ENCODE results near the gene SPATA3. TPM values are rescaled to one million over a fixed set of nuclear protein-coding genes. Genes with fewer than 3 reads are reported as not detected.

Gene SPATA3
- polyA plus RNA-seq: not detected

DNA sequence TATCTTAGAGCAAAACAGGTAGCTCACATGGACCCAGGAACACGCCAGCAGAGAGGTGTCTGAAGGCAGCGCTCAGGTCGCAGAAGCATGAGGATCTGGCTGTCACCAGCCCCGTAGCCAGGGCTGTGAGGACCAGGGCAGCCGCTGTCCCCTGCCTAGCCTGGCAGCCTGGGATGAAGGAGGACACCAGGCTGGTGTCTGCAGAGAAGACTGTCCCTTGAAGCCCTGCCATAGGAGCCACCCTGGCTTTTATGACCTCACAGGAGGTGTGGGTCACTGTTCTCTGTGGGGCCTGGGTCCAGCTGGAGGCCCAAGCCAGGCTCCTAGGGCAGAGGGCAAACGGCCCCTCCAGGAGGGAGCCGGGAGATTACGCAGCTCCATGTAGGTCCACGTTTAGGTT, at the start of gene SPATA3:
Gene SPATA3 (plus strand): TSS at position 301 of the 400 bp plus-strand sequence. CDS start 113 bp downstream, outside the sequence.
- H3K4me3 Mint-ChIP-seq: no peak within 1 kb of the TSS
- H3K4me1 Mint-ChIP-seq: no peaks in the 10 kb centered on the region
- H3K36me3 Mint-ChIP-seq: peaks cover 2% of the 10 kb centered on the region
- peaks cover 1 to 8% (median 4%) of the 10 kb centered on the region in 3 donors for H3K9me3 Mint-ChIP-seq
- H3K27me3 Mint-ChIP-seq: peaks cover 52% of the 10 kb centered on the region
- H3K27ac Mint-ChIP-seq: peak within 1 kb of the TSS in 1 of 3 donors; percentile 50

- peaks cover 14% of the 10 kb centered on the region for H3K27me3 Mint-ChIP-seq
- no peaks in the 10 kb centered on the region for H3K9me3 Mint-ChIP-seq
- peaks cover 15 to 22% (median 22%) of the 10 kb centered on the region in 3 donors for H3K4me1 Mint-ChIP-seq
- H3K36me3 Mint-ChIP-seq: no peaks in the 10 kb centered on the region
- H3K27ac Mint-ChIP-seq: no peak overlapping the region
- H3K4me3 Mint-ChIP-seq: no peak overlapping the region
Observed at GRCh38 chr2:230946429-230947234, 49.3 kb upstream of the SPATA3 start.

DNA sequence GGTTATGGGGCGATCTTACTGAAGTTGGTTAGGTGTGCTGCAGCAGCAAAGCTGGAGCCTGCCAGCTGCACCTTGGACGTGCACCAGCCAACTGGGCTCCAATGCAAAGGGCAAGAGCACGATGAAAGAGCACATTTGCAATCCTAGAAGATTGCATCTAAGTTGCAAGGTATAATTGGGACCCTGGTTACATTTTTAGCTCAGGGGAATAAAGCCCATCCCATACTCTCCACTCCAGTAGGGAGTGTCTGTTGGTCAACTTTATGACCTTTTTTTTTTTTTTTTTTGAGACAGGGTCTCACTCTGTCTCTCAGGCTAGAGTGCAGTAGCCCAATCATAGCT, 48.7 kb upstream of the SPATA3 start:
- Mint-ChIP-seq H3K27me3 (peaks cover 14% of the 10 kb centered on the region), H3K4me3 (no peak overlapping the region), H3K4me1 (peaks cover 15 to 22% (median 22%) of the 10 kb centered on the region in 3 donors)

DNA sequence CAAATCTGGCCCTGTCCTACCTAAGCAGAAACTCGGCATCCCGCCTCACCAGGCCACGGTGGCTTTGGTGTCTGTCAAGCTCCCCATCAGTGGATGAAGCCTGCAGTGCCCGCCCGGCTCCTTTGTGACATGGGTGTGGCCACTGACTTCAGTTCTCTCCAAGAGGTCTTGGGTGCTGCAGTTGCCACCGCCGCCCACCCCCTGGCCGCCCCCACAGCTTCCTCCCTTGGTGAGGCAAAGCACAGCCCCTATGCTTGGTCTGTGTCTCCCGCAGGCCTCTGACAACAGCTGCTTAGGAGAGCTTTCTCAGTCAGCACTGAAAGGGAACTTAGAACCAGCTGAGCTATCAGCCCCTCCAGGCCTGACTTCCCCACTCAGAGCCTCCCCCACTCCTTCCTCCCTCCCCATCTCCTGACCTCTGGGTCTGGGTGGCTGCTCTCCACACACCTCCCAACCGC, 48.0 kb upstream of the SPATA3 start:
- no peaks in the 10 kb centered on the region for H3K9me3 Mint-ChIP-seq
- peaks cover 14% of the 10 kb centered on the region for H3K27me3 Mint-ChIP-seq
- H3K36me3 Mint-ChIP-seq: no peaks in the 10 kb centered on the region
- H3K4me3 Mint-ChIP-seq: peak overlapping the region in 1 of 4 donors; percentile 80
- no peak overlapping the region for H3K27ac Mint-ChIP-seq
- H3K4me1 Mint-ChIP-seq: peaks cover 15 to 22% (median 21%) of the 10 kb centered on the region in 3 donors

More for the DNA sequence above, 48.7 kb upstream of the SPATA3 start:
- H3K9me3 Mint-ChIP-seq: no peaks in the 10 kb centered on the region
- no peaks in the 10 kb centered on the region for H3K36me3 Mint-ChIP-seq
- H3K27ac Mint-ChIP-seq: no peak overlapping the region

GRCh38 chr2:230949966-230950873, 45.7 kb upstream of the SPATA3 start:
- peaks cover 4% of the 10 kb centered on the region for H3K27me3 Mint-ChIP-seq
- H3K36me3 Mint-ChIP-seq: no peaks in the 10 kb centered on the region
- H3K27ac Mint-ChIP-seq: no peak overlapping the region
- H3K4me1 Mint-ChIP-seq: peaks cover 9 to 14% (median 12%) of the 10 kb centered on the region in 3 donors
- peak overlapping the region in 1 of 4 donors; percentile 9 for H3K4me3 Mint-ChIP-seq
- no peaks in the 10 kb centered on the region for H3K9me3 Mint-ChIP-seq

DNA sequence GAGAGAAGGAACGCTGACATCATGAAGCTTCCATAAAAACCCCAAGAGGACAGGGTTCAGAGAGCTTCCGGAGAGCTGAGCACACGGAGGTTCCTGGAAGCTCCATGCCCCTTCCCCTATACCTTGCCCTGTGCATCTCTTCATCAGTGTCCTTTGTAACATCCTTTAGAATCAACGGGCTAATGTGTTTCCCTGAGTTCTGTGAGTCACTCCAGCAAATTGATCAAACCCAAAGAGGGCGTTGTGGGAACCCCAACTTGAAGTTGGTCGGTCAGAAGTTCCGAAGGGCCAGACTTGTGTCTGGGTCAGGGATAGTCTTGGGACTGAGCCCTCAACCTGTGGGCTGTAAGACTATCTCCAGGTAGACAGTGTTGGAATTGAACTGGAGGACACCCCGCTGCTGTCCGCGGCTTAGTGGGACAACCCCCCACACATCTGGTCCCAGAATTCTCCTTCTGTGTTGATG, 45.0 kb upstream of the SPATA3 start:
- Mint-ChIP-seq H3K4me1 (peaks cover 9 to 14% (median 12%) of the 10 kb centered on the region in 3 donors), H3K9me3 (no peaks in the 10 kb centered on the region), H3K36me3 (no peaks in the 10 kb centered on the region), H3K27me3 (peaks cover 4% of the 10 kb centered on the region), H3K27ac (no peak overlapping the region), H3K4me3 (no peak overlapping the region)

DNA sequence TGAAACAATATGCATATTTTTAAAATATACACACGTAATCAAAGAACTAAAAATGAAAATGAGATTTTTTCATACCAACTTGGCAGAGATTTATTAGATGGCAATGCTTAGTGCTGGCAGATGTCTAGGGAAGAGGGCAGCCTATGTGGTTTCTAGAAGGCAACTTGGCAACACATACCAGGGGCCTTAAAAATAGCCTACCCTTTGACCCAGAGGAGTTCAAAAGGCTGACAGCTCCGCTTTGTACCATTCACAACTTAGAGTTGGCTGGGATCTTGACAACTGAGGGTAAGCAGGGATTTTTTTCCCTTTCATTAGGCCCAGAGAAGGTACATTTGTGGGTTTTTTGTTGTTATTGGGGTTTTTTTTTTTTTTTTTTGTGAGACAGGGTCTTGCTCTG, 44.5 kb upstream of the SPATA3 start:
- Mint-ChIP-seq H3K27me3 (peaks cover 4% of the 10 kb centered on the region), H3K27ac (no peak overlapping the region), H3K36me3 (no peaks in the 10 kb centered on the region), H3K4me1 (peaks cover 9 to 14% (median 12%) of the 10 kb centered on the region in 3 donors), H3K9me3 (no peaks in the 10 kb centered on the region), H3K4me3 (no peak overlapping the region)

DNA sequence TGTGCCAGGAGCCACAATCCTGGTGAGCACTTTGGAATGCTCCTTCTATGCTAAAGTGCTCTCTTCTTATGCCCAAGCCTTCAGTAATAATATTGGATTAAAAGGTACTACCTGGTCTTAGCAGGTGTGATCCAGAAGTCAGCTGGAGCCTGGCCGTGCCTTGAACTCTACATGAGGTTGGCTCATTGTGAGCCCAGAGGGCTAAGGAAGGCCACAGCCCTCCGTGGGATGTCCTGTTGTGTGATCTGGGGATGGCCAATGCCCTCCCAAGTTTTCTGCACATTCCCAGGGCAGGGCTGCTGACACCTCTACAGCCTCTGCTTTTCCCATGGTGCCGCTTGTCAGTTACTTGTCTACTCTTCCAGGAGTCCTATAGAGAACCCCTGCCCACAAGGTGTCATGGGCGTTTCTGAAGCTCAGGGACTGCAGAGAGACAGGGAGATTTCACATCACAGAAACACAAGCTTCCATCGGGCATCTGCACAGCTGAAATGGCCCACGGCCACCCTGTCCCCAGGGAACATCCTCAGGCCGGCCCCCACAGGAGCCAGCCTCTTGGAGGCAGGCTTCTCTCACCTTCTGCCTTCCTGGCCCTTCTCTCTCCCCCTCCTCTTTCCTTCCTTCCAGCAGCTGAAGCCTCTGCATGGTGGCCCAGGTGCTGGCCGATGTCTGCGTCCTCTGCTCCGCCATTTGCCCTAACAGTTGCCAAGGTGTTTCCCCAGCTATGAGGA, 43.5 kb upstream of the SPATA3 start:
- peaks cover 10% of the 10 kb centered on the region for H3K27me3 Mint-ChIP-seq
- H3K4me1 Mint-ChIP-seq: peaks cover 18 to 19% (median 18%) of the 10 kb centered on the region in 3 donors
- H3K4me3 Mint-ChIP-seq: no peak overlapping the region
- H3K36me3 Mint-ChIP-seq: no peaks in the 10 kb centered on the region
- no peak overlapping the region for H3K27ac Mint-ChIP-seq
- no peaks in the 10 kb centered on the region for H3K9me3 Mint-ChIP-seq

- Mint-ChIP-seq H3K9me3 (no peaks in the 10 kb centered on the region), H3K36me3 (no peaks in the 10 kb centered on the region), H3K27ac (peak overlapping the region in 1 of 3 donors; percentile 21), H3K27me3 (peaks cover 17% of the 10 kb centered on the region), H3K4me3 (no peak overlapping the region), H3K4me1 (peaks cover 20 to 22% (median 21%) of the 10 kb centered on the region in 3 donors)
Observed at GRCh38 chr2:230953845-230954244, 42.1 kb upstream of the SPATA3 start.

DNA sequence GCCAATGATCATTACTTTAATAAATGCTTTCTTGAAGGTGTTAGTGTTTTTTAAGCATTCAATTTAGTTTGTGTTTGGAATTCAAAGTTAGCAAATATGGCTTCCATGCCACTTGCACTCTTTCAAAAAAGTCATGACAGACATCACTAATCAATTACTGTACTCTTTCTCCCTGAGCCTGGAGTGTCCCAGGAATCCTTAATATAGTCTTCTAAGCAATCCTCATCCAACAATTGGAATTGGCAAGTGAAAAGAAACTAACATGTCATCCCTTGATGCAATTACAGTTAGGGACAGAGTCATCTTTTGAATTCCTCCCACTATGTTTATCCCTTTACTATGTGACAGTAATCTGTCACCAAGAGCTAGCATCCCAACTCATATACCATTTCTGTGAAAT, 41.2 kb upstream of the SPATA3 start:
- Mint-ChIP-seq H3K36me3 (no peaks in the 10 kb centered on the region), H3K4me3 (no peak overlapping the region), H3K27ac (no peak overlapping the region)

DNA sequence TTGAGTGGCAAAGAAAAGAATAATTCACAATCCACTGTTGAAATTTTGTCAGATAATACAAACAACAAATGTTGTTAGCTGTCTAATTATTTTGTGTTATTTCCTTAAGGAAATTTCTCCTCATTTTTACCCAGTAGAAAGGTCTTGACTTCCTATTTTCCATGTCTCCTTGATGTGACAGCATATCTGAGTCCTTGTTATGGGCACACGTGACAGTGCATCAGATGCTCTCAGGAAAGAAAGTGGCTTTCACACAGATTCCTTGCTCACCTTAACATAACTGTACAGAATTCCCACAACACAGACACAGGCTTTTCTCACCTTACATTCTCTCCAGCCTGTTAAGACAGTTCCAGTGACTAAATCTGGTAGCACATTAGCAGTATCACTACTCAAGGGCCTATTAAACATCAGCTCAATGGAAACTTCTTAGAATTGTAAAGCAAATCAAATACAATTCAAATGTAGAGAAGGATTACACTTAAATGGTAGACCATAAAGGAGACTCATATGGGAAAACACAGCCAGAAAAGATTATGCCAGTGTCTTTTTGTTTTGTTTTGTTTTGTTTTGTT, 40.7 kb upstream of the SPATA3 start:
- no peak overlapping the region for H3K27ac Mint-ChIP-seq
- H3K36me3 Mint-ChIP-seq: no peaks in the 10 kb centered on the region
- H3K9me3 Mint-ChIP-seq: no peaks in the 10 kb centered on the region
- H3K4me3 Mint-ChIP-seq: no peak overlapping the region
- H3K27me3 Mint-ChIP-seq: peaks cover 17% of the 10 kb centered on the region
- peaks cover 17 to 20% (median 18%) of the 10 kb centered on the region in 3 donors for H3K4me1 Mint-ChIP-seq

More for the DNA sequence above, 41.2 kb upstream of the SPATA3 start:
- H3K9me3 Mint-ChIP-seq: no peaks in the 10 kb centered on the region
- H3K4me1 Mint-ChIP-seq: peaks cover 20 to 22% (median 21%) of the 10 kb centered on the region in 3 donors
- peaks cover 17% of the 10 kb centered on the region for H3K27me3 Mint-ChIP-seq

GRCh38 chr2:230956827-230957755, 38.8 kb upstream of the SPATA3 start:
- no peaks in the 10 kb centered on the region for H3K9me3 Mint-ChIP-seq

DNA sequence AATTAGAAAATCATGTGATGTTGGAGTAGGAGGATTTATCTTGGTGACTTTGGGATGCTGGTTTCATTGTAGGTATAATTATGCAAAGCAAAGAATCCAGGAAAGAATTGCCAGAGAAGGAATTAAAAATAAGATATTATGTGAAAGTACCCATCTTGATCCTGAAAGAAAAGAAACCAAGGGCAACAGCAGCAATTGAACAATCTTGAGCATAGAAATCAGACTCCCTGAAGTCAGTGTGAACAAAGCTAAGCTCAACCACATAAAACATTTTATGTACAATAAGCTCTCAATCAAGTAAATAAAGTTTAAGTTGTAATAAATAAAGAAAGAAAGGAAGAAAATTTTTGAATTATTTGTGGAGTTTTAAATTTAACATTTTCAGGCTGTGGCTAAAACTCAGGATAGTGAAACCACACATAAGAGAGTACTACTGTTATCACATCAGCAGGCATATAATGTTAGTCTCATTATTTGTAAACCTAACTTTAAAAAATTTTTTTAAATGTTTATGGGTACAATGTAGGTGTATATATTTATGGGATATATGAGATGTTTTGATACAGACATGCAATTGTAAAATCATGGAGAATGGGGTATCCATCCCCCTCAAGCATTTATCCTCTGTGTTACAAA, 38.0 kb upstream of the SPATA3 start:
- H3K4me3 Mint-ChIP-seq: peak overlapping the region; percentile 55 to 93 (median 78)
- H3K27ac Mint-ChIP-seq: no peak overlapping the region
- no peaks in the 10 kb centered on the region for H3K9me3 Mint-ChIP-seq
- peaks cover under 1% of the 10 kb centered on the region for H3K36me3 Mint-ChIP-seq
- peaks cover 11 to 15% (median 13%) of the 10 kb centered on the region in 3 donors for H3K4me1 Mint-ChIP-seq
- H3K27me3 Mint-ChIP-seq: peaks cover 17% of the 10 kb centered on the region

More at GRCh38 chr2:230956827-230957755, 38.8 kb upstream of the SPATA3 start:
- peaks cover 15% of the 10 kb centered on the region for H3K27me3 Mint-ChIP-seq
- H3K4me1 Mint-ChIP-seq: peaks cover 11 to 13% (median 13%) of the 10 kb centered on the region in 3 donors
- H3K4me3 Mint-ChIP-seq: peak overlapping the region; percentile 55 to 97 (median 86)
- H3K36me3 Mint-ChIP-seq: no peaks in the 10 kb centered on the region
- peak overlapping the region in 1 of 3 donors; percentile 0 for H3K27ac Mint-ChIP-seq

All from IgD-negative memory B cell (primary cell).